Chondrocyte (in vitro differentiated cells): ENCODE results near the gene PRKAG2. TPM values are rescaled to one million over a fixed set of nuclear protein-coding genes. Genes with fewer than 3 reads are reported as not detected.

Experiments
- DNase-seq: peaks from one replicate; pipeline ENCODE4 v3.0.0; 2021; ENCODE audit warnings: mixed read lengths, low spot score
- H3K27ac Mint-ChIP-seq: one replicate; pipeline ENCODE4 v1.8.0; 2021; ENCODE audit warnings: mild to moderate bottlenecking, moderate library complexity, mixed read lengths; ENCODE audit not compliant: unreplicated experiment
- H3K27me3 Mint-ChIP-seq: 2 replicates; pipeline ENCODE4 v1.8.0; 2021; ENCODE audit warnings: low read depth, mixed read lengths
- H3K36me3 Mint-ChIP-seq: 2 replicates; pipeline ENCODE4 v1.8.0; 2021; ENCODE audit warnings: low read depth, mixed read lengths
- H3K4me1 Mint-ChIP-seq: 2 replicates; pipeline ENCODE4 v1.8.0; 2021; ENCODE audit warnings: low read depth, mild to moderate bottlenecking, mixed read lengths
- H3K4me3 Mint-ChIP-seq: one replicate; pipeline ENCODE4 v1.8.0; 2021; ENCODE audit warnings: mild to moderate bottlenecking, moderate library complexity, mixed read lengths; ENCODE audit not compliant: unreplicated experiment
- H3K9me3 Mint-ChIP-seq: 2 replicates; pipeline ENCODE4 v1.8.0; 2021; ENCODE audit warnings: low read depth, mixed read lengths
- CTCF ChIP-seq: fragments of 200-600 bp; sonication (generic); IDR thresholded peaks from 2 replicates; pipeline ENCODE4 v1.5.0; 2021; ENCODE audit warnings: antibody characterized with exemption, mild to moderate bottlenecking, moderate library complexity
- total RNA-seq: library from RNA; stranded (reverse); gene quantifications from 3 replicates; pipeline ENCODE4 v1.2.1, GENCODE V29; 2021

The PRKAG2 gene
- total RNA-seq, 1 donor from 2014 or later = 35.4 TPM

GRCh38 chr7:151697942-151698341, 179.0 kb downstream of the PRKAG2 start:
- peaks cover 57% of the 10 kb centered on the region for H3K4me1 Mint-ChIP-seq
- no peak for TF ChIP-seq CTCF

GRCh38 chr7:151697515-151697895, 179.4 kb downstream of the PRKAG2 start:
- Mint-ChIP-seq H3K4me3 (no peak overlapping the region), H3K27me3 (peaks cover 3% of the 10 kb centered on the region), H3K9me3 (no peaks in the 10 kb centered on the region), H3K27ac (no peak overlapping the region), H3K36me3 (no peaks in the 10 kb centered on the region), H3K4me1 (peaks cover 57% of the 10 kb centered on the region)
- TF ChIP-seq CTCF = no peak
- no peak for DNase-seq

More at GRCh38 chr7:151697942-151698341, 179.0 kb downstream of the PRKAG2 start:
- Mint-ChIP-seq H3K4me3 (no peak overlapping the region), H3K36me3 (no peaks in the 10 kb centered on the region), H3K9me3 (no peaks in the 10 kb centered on the region), H3K27ac (no peak overlapping the region), H3K27me3 (peaks cover 5% of the 10 kb centered on the region)
- no peak for DNase-seq

GRCh38 chr7:151696721-151697514, 180.0 kb downstream of the PRKAG2 start:
- H3K27ac Mint-ChIP-seq = no peak overlapping the region
- no peak overlapping the region for H3K4me3 Mint-ChIP-seq
- peaks cover 57% of the 10 kb centered on the region for H3K4me1 Mint-ChIP-seq
- H3K36me3 Mint-ChIP-seq = no peaks in the 10 kb centered on the region
- H3K9me3 Mint-ChIP-seq = no peaks in the 10 kb centered on the region
- TF ChIP-seq CTCF = peak; percentile 36
- no peak for DNase-seq
- peaks cover 2% of the 10 kb centered on the region for H3K27me3 Mint-ChIP-seq

GRCh38 chr7:151695951-151696541, 180.9 kb downstream of the PRKAG2 start:
- peaks cover 57% of the 10 kb centered on the region for H3K4me1 Mint-ChIP-seq
- no peak for TF ChIP-seq CTCF

GRCh38 chr7:151694828-151695580, 181.9 kb downstream of the PRKAG2 start:
- H3K27ac Mint-ChIP-seq = peak overlapping the region; percentile 65
- no peaks in the 10 kb centered on the region for H3K36me3 Mint-ChIP-seq
- no peaks in the 10 kb centered on the region for H3K9me3 Mint-ChIP-seq
- no peak overlapping the region for H3K4me3 Mint-ChIP-seq
- DNase-seq = peak; percentile 72
- H3K4me1 Mint-ChIP-seq = peaks cover 61% of the 10 kb centered on the region
- TF ChIP-seq CTCF = no peak
- no peaks in the 10 kb centered on the region for H3K27me3 Mint-ChIP-seq

More at GRCh38 chr7:151695951-151696541, 180.9 kb downstream of the PRKAG2 start:
- Mint-ChIP-seq H3K36me3 (no peaks in the 10 kb centered on the region), H3K27me3 (no peaks in the 10 kb centered on the region), H3K27ac (no peak overlapping the region), H3K4me3 (no peak overlapping the region), H3K9me3 (no peaks in the 10 kb centered on the region)
- DNase-seq = peak; percentile 75
